MCF 10A (cell line): Measurements from ENCODE around the gene AVEN. TPM values are rescaled to one million over a fixed set of nuclear protein-coding genes. Genes with fewer than 3 reads are reported as not detected.

Experiments
- BruUV-seq: library from RNA; stranded (reverse); fragments of 400-500 nt; replicated peaks from 2 replicates; lab custom pipeline; 2021; lab: Mats Ljungman, UMichigan
- CTCF ChIA-PET: fragments of 300-600 bp; sonication (Branson Sonifier 250); formaldehyde crosslinking; extraction: SDS; loops from one replicate; lab custom pipeline; 2021; ENCODE audit warnings: antibody characterized with exemption, inconsistent platforms; lab: Yijun Ruan, JAX
- POLR2A ChIA-PET: fragments of 300-600, 350-650 bp; sonication (Branson Sonifier 250); formaldehyde crosslinking; extraction: SDS; loops from one replicate; lab custom pipeline; 2020; ENCODE audit warnings: antibody characterized with exemption, inconsistent platforms; lab: Yijun Ruan, JAX
- DNase-seq: peaks from one replicate; pipeline ENCODE4 v3.0.0-alpha.2; 2018; ENCODE audit not compliant: unreplicated experiment
- H3K27ac Mint-ChIP-seq: one replicate; pipeline ENCODE4 v1.8.0; 2022; ENCODE audit warnings: mild to moderate bottlenecking, low read depth, mixed read lengths; ENCODE audit not compliant: unreplicated experiment
- H3K27me3 Mint-ChIP-seq: one replicate; pipeline ENCODE4 v1.8.0; 2022; ENCODE audit warnings: mixed read lengths; ENCODE audit not compliant: insufficient read depth, unreplicated experiment
- H3K36me3 Mint-ChIP-seq: one replicate; pipeline ENCODE4 v1.8.0; 2022; ENCODE audit warnings: mild to moderate bottlenecking, moderate library complexity, mixed read lengths; ENCODE audit not compliant: insufficient read depth, unreplicated experiment
- H3K4me1 Mint-ChIP-seq: one replicate; pipeline ENCODE4 v1.8.0; 2022; ENCODE audit warnings: mixed read lengths; ENCODE audit not compliant: insufficient read depth, unreplicated experiment
- H3K4me3 Mint-ChIP-seq: one replicate; pipeline ENCODE4 v1.8.0; 2022; ENCODE audit warnings: mild to moderate bottlenecking, moderate library complexity, mixed read lengths; ENCODE audit not compliant: unreplicated experiment
- H3K9me3 Mint-ChIP-seq: one replicate; pipeline ENCODE4 v1.8.0; 2022; ENCODE audit warnings: mixed read lengths; ENCODE audit not compliant: unreplicated experiment
- CTCF ChIP-seq: fragments of 200-600 bp; IDR thresholded peaks from one replicate; pipeline ENCODE4 v1.8.0; 2022; ENCODE audit warnings: antibody characterized with exemption, mild to moderate bottlenecking; ENCODE audit not compliant: unreplicated experiment
- intact Hi-C: fragments of 100-400 bp; cut with micrococcal nuclease; formaldehyde crosslinking; loops from 2 replicates; pipeline ENCODE4 v1.14.1; 2022
- total RNA-seq: library from RNA; stranded (reverse); gene quantifications from 2 replicates; pipeline ENCODE4 v1.2.3, GENCODE V29; 2022

AVEN gene
- total RNA-seq, 1 experiment from 2014 or later = 42.4 TPM

GRCh38 chr15:34079904-34080303 is 40.9 kb upstream of the AVEN start:
- Mint-ChIP-seq H3K9me3 (no peaks in the 10 kb centered on the region), H3K27me3 (no peaks in the 10 kb centered on the region), H3K27ac (no peak overlapping the region), H3K4me1 (peaks cover 6% of the 10 kb centered on the region), H3K4me3 (no peak overlapping the region), H3K36me3 (peaks cover 8% of the 10 kb centered on the region)
- no peak for TF ChIP-seq CTCF
- intact Hi-C loops = no loop called here
- ChIA-PET POLR2A (no interaction called here), CTCF (interaction anchor here (0.6 kb wide), 2 partner anchors 9 to 132 kb away, joined by 3 to 5 read pairs; no protein-coding TSS in a partner anchor)
- no peak for DNase-seq
- BruUV-seq = no TSS peak

- intact Hi-C loops = no loop called here
- H3K4me1 Mint-ChIP-seq = peaks cover under 1% of the 10 kb centered on the region
- no peak overlapping the region for H3K27ac Mint-ChIP-seq
- DNase-seq = no peak
- no peak overlapping the region for H3K4me3 Mint-ChIP-seq
- no peaks in the 10 kb centered on the region for H3K27me3 Mint-ChIP-seq
- ChIA-PET POLR2A (interaction anchor here (0.9 kb wide), 1 partner anchor 23 kb away, joined by 3 read pairs; the partner anchor contains the start of genes EMC7 and PGBD4), CTCF (interaction anchor here (0.6 to 1.1 kb wide), 4 partner anchors 16 to 235 kb away, joined by 3 to 7 read pairs (median 3); no protein-coding TSS in a partner anchor)
- no peaks in the 10 kb centered on the region for H3K9me3 Mint-ChIP-seq
- no peak for TF ChIP-seq CTCF
- BruUV-seq = no TSS peak
- H3K36me3 Mint-ChIP-seq = peaks cover 3% of the 10 kb centered on the region
Measured at GRCh38 chr15:34078900-34079299, 39.9 kb upstream of the AVEN start.

- no peaks in the 10 kb centered on the region for H3K36me3 Mint-ChIP-seq
- TF ChIP-seq CTCF = no peak
- BruUV-seq = no TSS peak
- intact Hi-C loops = no loop called here
- no peaks in the 10 kb centered on the region for H3K4me1 Mint-ChIP-seq
- no peak overlapping the region for H3K27ac Mint-ChIP-seq
- no peaks in the 10 kb centered on the region for H3K9me3 Mint-ChIP-seq
- CTCF ChIA-PET = interaction anchor here (0.6 kb wide), 2 partner anchors 24 to 861 kb away, joined by 3 read pairs; no protein-coding TSS in a partner anchor
- H3K27me3 Mint-ChIP-seq = no peaks in the 10 kb centered on the region
- POLR2A ChIA-PET = no interaction called here
- no peak overlapping the region for H3K4me3 Mint-ChIP-seq
- no peak for DNase-seq
Measured at GRCh38 chr15:34076785-34077184, 37.8 kb upstream of the AVEN start.

GRCh38 chr15:34070003-34070402 is 31.0 kb upstream of the AVEN start:
- intact Hi-C loops = no loop called here
- H3K4me1 Mint-ChIP-seq = no peaks in the 10 kb centered on the region
- H3K36me3 Mint-ChIP-seq = no peaks in the 10 kb centered on the region
- ChIA-PET CTCF (interaction anchor here (1.8 kb wide), 1 partner anchor 9 kb away, joined by 6 read pairs; no protein-coding TSS in a partner anchor), POLR2A (no interaction called here)
- no peak for DNase-seq
- H3K27ac Mint-ChIP-seq = no peak overlapping the region
- no peak for TF ChIP-seq CTCF
- H3K9me3 Mint-ChIP-seq = no peaks in the 10 kb centered on the region
- H3K4me3 Mint-ChIP-seq = no peak overlapping the region
- no TSS peak for BruUV-seq
- no peaks in the 10 kb centered on the region for H3K27me3 Mint-ChIP-seq
